ENCODE results near the gene STRIP2.
A peak's percentile ranks its signal among the peaks of the same experiment; 100 is the strongest.
"Not testable (repeated sequence)": the region's sequence is repeated elsewhere in the genome, so short reads cannot be mapped to it uniquely, and the experiment has no call there.

The STRIP2 gene

DNA sequence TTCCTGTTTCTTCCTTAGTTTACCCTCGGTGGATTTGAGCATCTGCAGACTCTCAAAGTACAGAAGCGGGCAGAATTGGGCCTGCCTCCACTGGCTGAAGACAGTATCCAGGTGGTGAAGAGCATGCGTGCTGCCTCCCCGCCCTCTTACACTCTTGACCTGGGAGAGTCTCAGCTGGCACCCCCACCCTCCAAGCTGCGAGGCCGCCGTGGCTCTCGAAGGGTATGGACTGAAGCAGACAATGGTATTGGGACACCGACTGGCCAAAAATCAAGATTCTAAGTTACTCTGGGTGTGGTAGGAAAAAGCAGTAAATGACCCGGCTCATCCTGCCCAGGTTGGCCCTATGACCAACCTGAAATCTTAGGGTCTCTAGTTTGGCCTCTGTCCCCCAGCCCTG, 22.2 kb downstream of the STRIP2 start:
- DNase-seq: no peak

DNA sequence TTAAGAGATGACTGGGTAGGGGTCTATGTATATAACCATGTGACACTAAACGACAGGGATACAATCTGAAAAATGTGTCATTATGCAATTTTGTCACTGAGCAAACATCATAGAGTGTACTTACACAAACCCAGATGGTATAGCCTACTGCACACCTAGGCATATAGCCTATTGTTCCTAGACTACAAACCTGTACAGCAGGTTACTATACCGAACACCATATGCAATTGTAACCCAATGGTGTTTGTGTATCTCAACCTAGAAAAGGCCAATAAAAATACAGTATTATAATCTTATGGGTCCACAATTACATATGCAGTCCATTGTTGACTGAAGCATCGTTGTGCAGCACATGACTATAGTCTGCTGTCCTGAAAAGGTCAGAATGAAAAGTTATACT, 22.9 kb downstream of the STRIP2 start:
- no peak for DNase-seq

DNA sequence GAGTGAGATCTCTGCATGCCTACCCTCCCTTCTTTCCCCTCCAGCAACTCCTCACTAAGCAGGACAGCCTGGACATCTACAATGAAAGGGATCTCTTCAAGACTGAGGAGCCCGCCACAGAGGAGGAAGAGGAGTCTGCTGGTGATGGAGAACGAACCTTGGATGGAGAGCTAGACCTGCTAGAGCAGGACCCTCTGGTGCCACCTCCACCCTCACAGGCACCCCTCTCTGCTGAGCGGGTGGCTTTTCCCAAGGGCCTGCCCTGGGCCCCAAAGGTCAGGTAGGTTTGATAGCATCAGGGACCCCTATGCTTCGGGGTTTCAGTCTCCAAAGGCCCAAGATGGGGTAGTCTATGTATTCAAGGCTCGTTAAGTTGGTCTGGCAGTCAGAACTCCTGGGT, 23.9 kb downstream of the STRIP2 start:
- no peak for DNase-seq

DNA sequence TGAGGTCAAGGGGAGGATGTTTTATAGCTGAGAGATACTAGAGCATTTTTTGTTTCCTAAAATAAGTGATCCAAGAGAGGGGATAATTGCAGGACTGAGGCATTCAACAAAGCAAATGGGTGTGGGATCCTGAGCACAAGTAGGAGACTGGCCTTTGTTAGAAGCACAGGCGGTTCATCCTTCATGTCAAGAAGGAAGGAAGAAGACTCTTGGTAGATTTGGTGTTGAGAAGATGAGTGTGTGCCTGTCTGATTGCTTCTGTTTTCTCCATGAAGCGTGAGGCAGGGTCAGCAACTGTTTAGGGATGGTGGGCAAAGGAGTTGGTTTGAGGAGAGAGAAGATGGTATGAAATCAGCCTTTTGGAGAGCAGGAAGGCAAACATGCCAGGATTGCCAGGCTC, 27.6 kb downstream of the STRIP2 start:
- DNase-seq: no peak

DNA sequence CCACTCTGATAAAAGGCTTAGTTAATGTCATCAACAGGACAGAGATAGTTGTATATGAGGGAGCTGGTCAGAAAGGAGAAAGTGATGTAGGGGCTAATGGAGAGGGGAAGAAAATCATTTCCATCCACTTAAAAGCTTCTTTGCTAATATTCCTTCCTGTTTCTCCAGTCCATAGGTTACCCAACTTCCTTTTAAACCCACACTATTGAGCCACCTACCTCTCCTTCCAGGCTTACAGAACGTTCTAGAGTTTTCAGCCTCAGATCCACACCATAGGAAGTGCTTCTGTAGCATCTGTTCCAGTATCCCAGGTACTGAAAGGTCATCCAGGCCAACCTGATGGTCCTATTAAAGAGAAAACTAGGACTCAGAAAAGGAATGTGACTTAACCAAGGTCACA, 28.2 kb downstream of the STRIP2 start:
- peak; percentile 6 for DNase-seq

DNA sequence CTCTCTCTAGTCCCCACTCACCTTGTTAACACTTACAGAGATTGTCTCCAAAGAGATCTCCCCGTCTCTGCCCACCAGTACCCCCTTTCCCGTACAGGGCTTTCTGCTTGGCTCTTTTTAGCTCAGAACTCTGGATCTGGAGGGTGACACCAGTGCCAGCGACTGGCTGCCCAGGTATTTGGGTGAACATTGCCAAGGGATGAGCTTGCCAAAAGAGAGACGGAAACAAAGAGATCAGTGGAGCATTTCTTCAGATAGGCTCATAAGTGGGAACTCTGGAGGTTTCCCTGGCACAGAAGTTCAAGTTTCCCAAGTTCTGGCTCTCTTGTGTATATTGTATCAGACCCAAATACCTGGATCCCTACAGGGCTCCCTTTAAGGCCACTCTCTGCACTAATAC, 30.0 kb downstream of the STRIP2 start:
- DNase-seq: no peak

DNA sequence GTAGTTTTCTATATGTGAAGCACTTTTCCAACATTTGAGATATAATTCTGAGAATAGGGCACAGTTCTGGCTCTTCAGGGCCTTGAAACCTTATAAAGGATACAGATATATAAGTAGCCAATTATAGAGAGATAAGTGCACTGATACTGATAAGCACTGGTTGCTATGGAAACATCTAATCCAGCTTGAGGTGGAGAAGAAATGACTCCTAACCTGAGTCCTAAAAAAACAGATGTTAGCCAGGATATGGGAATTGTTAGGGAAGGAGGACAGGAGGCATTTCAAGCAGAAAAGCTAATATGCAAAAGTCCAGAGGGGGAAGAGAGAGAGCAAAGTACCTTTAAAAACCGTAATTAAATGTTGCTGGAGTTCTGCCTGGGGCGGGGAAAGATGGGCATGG, 30.8 kb downstream of the STRIP2 start:
- no peak for DNase-seq

DNA sequence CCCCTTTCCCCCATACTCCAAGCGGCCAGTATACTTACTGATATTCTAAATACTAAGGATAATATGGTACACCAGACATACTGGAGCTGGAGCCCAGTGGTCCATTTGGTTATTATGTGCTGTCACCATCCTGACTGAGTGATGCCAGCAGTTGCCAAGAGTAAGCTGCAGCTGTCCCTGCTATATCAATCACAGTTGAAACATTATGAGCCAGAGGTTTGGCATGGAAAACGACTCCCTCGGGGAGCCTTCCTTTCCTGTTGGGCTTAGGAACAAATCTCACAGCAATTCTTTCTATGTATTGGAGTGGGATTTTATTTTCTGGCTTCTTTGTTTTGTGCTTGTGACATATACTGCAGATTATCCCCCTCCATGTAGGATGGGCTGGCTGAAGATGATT, 32.6 kb downstream of the STRIP2 start:
- DNase-seq: no peak

DNA sequence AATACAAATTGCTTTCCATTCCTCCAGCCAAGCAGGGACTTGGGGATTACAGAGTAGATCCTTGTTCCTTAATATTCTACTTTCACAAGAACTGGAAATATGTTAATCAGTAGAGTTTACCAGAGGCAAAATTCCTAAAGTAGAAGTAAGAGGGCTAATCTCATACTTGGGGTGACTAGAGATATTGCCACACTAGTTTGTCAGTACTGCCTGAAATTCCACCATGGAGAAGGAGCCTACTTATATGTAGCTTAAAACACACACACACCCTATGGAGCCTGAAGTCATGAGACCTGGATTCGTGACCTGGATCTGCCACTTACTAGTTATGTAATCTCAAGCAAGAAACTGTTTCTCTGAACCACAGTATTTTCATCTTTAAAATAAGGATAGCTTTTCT, 33.9 kb downstream of the STRIP2 start:
- no peak for DNase-seq

DNA sequence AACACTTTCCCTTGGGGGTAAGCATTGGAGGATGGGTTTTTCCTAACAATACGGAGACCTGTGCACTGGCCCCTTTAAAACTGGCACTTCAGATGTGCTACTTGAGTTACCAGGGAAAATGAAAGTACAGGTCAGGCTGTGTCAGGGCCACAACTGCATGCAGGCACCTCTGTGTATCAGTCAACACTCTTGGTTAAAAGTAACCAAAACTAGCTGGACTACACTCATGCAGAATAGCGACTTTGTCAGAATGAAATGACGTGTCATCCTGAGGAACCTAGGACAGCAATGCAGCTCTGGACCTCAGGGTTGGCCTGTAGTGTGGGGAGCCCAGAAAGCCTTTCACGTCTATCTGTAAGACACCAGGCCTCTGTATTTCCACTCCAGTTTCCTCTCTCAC, 34.3 kb downstream of the STRIP2 start:
- no peak for DNase-seq

DNA sequence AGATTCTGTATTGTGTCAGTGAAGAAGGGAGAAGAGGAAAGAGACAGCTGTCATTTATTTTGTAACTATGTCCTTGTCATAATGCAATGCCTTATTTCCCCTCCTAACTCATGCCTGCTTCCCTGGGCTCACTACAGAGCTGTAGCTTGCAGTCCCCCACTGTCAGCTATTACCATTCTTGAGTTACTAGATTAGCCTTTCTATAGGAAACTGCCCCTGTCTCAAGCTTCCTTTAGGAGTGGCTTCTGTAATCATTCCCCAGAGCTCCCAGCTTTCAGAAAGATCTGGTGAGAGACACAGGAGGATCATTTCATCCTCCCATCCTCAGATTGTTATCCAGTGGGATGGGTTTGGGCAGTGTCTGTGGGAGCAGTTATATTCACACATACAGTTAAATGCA, 35.7 kb downstream of the STRIP2 start:
- DNase-seq: no peak

DNA sequence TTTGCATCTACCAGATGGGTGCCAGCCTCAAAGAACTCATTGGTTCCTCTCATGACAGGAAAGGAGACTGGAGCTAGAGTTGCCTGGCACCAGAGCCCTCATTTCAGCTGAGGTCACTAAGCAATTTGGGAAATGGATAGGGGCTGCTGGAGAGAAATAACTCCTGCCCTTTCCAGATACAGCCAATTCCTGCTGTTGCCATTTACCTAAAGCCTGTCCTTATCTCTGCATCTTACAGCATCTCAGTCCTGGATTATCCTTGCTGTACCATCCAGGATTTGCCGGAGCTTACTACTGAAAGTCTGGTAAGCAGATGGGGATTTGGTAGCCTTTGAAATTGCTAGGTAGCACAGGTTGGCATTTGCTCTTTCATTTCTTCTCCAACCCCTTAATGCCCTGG, 36.2 kb downstream of the STRIP2 start:
- no peak for DNase-seq

DNA sequence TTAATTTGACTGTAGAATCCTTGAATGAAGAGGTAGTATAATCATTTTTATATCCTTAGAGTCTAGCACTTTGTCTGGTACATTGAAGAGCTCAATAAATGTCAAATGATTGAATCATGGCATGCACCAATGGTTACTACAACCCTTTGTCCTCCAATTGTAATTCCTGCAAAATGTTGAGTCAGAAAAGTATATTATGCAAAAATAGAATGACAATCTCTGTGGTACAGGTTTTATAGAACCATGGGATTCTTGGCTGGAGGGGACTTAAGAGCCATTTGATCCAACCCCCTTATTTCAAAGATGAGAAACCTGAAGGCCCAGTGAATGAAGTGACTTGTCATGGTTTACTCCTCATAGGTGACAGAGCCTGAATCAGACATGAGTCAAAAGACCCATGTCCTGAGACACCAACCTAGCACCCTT, 37.2 kb downstream of the STRIP2 start:
- no peak for DNase-seq

DNA sequence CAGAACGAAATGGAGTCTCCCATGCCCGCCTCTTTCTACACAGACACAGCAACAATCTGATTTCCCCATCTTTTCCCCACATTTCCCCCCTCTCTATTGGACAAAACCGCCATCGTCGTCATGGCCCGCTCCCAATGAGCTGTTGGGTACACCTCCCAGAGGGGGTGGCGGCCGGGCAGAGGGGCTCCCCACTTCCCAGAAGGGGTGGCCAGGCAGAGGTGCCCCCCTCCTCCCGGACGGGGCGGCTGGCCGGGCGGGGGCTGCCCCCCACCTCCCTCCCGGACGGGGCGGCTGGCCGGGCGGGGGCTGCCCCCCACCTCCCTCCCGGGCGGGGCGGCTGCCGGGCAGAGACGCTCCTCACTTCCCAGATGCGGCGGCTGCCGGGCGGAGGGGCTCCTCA, 41.7 kb downstream of the STRIP2 start:
- DNase-seq: not testable (repeated sequence)

DNA sequence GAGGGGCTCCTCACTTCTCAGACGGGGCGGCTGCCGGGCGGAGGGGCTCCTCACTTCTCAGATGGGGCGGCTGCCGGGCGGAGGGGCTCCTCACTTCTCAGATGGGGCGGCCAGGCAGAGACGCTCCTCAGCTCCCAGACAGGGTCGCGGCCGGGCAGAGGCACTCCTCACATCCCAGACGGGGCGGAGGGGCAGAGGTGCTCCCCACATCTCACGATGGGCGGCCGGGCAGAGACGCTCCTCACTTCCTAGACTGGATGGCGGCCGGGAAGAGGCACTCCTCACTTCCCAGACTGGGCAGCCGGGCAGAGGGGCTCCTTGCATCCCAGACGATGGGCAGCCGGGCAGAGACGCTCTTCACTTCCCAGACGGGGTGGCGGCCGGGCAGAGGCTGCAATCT, 42.2 kb downstream of the STRIP2 start:
- not testable (repeated sequence) for DNase-seq

DNA sequence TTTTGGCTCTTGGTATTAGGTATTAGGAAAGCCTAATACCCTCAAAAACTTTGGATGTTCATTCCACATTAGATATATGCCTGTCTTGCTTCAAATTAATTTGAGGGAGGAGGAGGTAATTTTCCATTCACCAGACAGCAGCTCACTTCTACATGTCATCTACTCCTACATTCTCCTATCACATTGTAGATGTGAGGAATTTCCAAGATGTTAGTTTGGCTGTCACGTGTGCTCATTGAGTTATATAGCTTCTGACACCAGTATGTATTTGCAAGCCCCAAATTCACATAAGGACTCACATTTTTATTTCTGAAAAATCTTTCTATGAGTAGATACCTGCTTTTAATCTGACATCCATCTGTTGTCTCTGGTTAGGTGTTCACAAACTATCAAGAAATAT, 45.6 kb downstream of the STRIP2 start:
- no peak for DNase-seq

DNA sequence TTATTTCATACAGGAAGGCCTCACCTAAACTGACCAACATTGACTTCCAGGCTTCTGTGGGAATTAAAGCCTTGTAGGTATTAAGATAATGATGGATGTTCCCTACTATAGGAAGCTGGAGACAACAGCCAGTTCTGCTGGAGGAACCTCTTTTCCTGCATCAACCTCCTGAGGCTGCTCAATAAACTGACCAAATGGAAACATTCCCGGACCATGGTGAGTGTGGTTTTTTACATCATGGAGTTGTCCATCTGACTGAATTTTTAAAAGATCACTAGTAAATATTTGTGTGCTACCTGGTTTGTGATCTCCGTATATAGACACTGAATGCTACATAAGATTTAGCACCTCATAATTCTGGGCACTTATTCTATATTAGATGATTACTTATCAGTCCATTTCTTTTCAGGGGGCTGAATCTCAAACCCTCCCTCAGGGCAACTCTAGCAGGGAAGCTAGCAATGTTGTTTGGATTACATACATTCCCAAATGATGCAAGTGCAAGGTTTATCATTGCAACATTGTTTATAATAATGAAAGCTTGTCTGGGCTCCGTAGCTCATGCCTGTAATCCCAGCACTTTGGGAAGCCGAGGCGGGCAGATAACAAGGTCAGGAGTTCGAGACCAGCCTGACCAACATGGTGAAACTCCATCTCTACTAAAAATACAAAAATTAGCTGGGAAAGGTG, 46.6 kb downstream of the STRIP2 start:
- no peak for DNase-seq

DNA sequence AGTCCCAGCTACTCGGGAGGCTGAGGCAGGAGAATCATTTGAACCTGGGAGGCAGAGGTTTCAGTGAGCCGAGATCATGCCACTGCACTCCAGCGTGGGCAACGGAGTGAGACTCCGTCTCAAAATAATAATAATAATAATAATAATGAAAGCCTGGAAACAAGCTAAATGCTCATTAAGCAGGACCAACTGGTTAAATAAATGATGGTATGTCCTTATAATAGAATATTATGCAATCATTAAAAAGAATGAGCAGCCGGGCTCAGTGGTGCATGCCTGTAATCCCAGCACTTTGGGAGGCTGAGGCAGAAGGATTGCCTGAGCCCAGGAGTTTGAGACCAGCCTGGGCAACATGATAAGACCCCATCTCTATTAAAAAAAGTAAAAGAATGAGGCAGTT, 47.1 kb downstream of the STRIP2 start:
- DNase-seq: not testable (repeated sequence)

DNA sequence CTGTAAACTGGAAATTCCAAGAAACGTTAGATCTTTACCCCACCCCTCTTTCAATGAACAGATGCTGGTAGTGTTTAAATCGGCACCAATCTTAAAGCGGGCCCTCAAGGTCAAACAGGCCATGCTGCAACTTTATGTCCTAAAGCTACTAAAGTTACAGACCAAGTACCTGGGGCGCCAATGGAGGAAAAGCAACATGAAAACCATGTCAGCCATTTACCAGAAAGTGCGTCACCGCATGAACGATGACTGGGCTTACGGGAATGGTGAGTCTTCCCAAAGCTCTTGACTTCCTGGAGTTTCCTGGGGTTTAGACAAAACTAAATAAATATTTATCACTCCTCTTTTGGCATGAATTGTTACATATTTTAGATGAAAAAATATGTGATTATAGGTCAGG, 48.5 kb downstream of the STRIP2 start:
- no peak for DNase-seq

DNA sequence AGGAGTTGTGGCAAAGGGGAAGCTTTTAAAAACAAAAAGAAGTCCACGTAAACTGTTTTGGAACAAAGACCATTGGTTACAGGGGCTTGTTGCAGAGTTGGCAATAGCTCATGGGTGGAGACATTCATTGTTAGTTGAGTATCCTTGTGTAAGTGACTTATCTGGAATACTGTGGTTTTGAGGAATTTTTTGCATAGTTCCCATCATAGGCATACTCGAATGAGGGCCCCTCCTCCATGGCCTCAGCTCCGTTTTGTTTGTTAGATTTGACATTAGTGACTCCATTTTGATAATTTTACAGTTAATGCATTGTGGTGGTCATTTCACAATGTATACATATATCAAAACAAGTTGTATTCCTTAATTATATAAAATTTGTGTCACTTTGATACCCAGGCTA, 55.3 kb downstream of the STRIP2 start:
- DNase-seq: no peak

DNA sequence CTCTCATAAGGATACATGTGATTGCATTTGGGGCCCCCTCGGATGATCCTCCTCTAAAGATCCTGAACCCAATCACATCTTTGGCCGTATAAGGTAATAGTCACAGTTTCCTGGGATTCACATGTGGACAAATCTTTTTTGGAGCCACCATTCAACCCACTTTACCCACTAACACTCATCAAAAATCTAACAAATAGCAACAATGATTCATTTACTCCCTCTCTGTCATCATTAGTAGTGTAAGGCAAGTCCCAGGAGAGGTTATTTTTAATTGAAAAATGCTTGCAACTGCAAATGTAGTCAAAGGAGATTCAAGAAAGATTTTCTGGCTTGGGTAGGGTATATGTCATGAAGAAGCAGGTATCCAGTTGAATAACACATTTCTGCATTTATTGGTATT, 58.2 kb downstream of the STRIP2 start:
- no peak for DNase-seq

DNA sequence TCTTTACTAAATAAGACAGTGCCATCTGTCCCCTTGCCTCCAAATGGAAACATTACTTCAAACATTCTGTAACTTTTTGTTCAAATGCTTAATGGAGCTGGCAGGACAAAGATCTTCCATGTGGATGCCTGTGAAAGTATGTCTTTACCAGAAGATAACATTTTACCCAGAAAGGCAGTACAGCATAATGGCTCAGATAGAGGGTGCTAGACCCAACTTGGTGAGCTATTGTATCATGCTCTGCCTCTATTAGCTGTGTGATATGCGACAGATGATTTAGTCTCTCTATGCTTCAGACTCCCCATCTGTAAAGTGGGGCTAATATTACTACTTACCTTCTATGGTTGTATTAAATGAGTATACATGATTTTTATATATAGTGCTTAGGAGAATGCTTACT, 59.3 kb downstream of the STRIP2 start:
- no peak for DNase-seq

DNA sequence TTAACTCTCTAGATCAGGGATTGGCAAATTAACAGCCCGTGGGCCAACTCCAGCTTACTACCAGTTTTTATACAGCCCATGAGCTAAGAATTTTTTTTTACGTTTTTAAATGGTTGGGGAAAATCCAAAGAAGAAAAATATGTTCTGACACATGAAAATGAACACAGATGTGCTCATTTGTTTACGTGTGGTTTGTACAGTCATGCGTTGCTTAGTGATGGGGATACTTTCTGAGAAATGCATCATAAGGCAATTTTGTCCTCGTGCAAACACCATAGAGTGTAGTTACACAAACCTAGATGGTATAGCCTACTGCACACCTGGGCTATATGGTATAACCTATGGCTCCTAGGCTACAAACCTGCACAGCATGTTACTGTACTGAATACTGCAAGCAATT, 59.8 kb downstream of the STRIP2 start:
- peak; percentile 66 for DNase-seq

DNA sequence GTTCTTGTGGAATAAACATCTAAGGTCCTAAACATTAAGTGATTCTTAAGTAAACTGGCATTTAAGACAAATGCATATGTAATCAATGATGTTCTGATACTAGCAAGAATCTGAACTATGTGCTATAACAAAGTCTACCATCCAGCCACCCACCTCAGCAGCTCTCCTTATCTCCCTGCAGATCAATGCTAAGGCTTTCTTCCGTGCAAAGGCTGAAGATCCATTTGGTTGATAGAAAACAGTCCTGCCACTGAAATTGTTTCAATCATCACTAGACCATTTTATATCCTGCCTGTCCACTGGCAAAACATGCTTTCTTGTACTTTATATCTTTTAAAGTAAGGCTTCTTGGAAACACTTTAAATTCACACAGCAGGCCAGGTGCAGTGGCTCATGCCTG, 61.8 kb downstream of the STRIP2 start:
- DNase-seq: no peak

DNA sequence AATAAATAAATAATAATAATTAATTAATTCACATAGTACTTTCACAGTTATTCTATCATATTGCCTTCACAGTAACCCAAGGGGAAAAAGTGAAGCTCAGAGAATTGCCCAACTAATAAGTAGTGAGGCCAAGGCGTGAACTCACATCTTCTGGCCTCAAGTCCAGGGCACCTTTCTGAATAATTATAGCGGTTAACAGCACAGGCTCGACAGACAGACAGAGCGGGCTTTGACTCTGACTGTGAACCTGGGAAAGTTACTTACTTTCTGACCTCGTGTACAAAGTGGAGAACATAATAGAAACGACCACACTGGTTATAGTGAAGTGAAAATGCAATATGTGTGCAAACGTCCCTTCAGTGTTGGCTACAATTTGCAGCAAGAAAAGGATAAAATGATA, 62.4 kb downstream of the STRIP2 start:
- DNase-seq: no peak

DNA sequence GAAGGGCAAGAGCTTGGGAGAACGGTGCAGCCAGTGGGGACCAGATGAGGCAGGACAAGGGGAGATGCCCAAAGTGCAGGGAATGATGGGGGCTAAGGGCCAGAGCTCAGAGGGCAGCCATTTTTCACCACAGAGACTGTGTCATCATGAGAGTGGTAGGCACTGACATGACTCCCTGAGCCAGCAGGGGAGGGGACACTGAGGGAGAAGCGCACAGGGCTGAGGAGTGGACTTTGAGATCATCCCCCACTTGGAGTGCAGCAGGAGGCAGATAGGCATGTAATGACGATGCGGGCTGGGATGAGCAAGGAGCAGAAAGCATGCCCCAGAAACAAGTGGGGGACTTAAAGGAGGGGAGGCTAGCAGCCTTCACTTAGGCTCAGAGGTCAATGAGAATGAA, 62.9 kb downstream of the STRIP2 start:
- DNase-seq: no peak
